Neuronal stem cell (in vitro differentiated cells): ENCODE results near the gene ELOVL7.
"Not testable (repeated sequence)": the region's sequence is repeated elsewhere in the genome, so short reads cannot be mapped to it uniquely, and the experiment has no call there.

ENCODE experiments used
- DNase-seq: peaks from one replicate; pipeline ENCODE4 v3.0.0-alpha.2; 2013; ENCODE audit warnings: low spot score
- H2AFZ ChIP-seq: one replicate; pipeline ENCODE4 v1.6.1; 2013; ENCODE audit warnings: mild to moderate bottlenecking, low read length, inconsistent platforms
- H2AK5ac ChIP-seq: 2 replicates; pipeline ENCODE4 v1.6.1; 2013; ENCODE audit warnings: low read depth, mild to moderate bottlenecking, inconsistent platforms, low read length, moderate library complexity, mixed read lengths
- H2BK120ac ChIP-seq: 2 replicates; pipeline ENCODE4 v1.6.1; 2013; ENCODE audit warnings: low read depth, mild to moderate bottlenecking, inconsistent platforms, low read length, moderate library complexity, mixed read lengths
- H2BK12ac ChIP-seq: one replicate; pipeline ENCODE4 v1.6.1; 2013; ENCODE audit warnings: low read length, inconsistent platforms
- H2BK15ac ChIP-seq: 2 replicates; pipeline ENCODE4 v1.6.1; 2013; ENCODE audit warnings: mild to moderate bottlenecking, low read length, inconsistent platforms, mixed read lengths
- H2BK5ac ChIP-seq: one replicate; pipeline ENCODE4 v1.6.1; 2013; ENCODE audit warnings: inconsistent platforms, mild to moderate bottlenecking, low read length, moderate library complexity
- H3K14ac ChIP-seq: one replicate; pipeline ENCODE4 v1.6.1; 2013; ENCODE audit warnings: low read length, inconsistent platforms
- H3K18ac ChIP-seq: 2 replicates; pipeline ENCODE4 v1.6.1; 2013; ENCODE audit warnings: low read length, inconsistent platforms
- H3K23ac ChIP-seq: 2 replicates; pipeline ENCODE4 v1.6.1; 2013; ENCODE audit warnings: low read depth, mild to moderate bottlenecking, mixed read lengths, low read length, inconsistent platforms; ENCODE audit not compliant: poor library complexity
- H3K27ac ChIP-seq: replicated peaks from 3 replicates; pipeline ENCODE4 v1.5.1; 2013; ENCODE audit warnings: low read length, inconsistent platforms
- H3K27me3 ChIP-seq, 3 experiments: 2 replicates each; pipeline ENCODE4 v1.6.1; 2013; ENCODE audit warnings: low read length in 3 of 3, mild to moderate bottlenecking in 2 of 3, inconsistent platforms in 1 of 3, low read depth in 1 of 3, mixed read lengths in 1 of 3, moderate library complexity in 1 of 3; ENCODE audit not compliant: control insufficient read depth in 3 of 3, insufficient read depth in 3 of 3
- H3K36me3 ChIP-seq, 2 donors: replicated peaks in 1 of 2; 2 replicates each; pipeline ENCODE4 v1.6.1; 2013; ENCODE audit warnings: low read length in 2 of 2; ENCODE audit not compliant: control insufficient read depth in 2 of 2, insufficient read depth in 2 of 2
- H3K4ac ChIP-seq: 2 replicates; pipeline ENCODE4 v1.6.1; 2013; ENCODE audit warnings: inconsistent platforms, mild to moderate bottlenecking, low read length, moderate library complexity
- H3K4me1 ChIP-seq, 2 donors: 1 replicate in 1 of 2; 2 replicates in 1 of 2; pipeline ENCODE4 v1.6.1; 2013; ENCODE audit warnings: low read length in 2 of 2, low read depth in 1 of 2; ENCODE audit not compliant: control insufficient read depth in 2 of 2, insufficient read depth in 1 of 2
- H3K4me2 ChIP-seq: one replicate; pipeline ENCODE4 v1.6.1; 2013; ENCODE audit warnings: mild to moderate bottlenecking, low read length, inconsistent platforms; ENCODE audit not compliant: insufficient read depth, poor library complexity, severe bottlenecking
- H3K4me3 ChIP-seq, 2 donors: 2 replicates each; pipeline ENCODE4 v1.5.1; 2013; ENCODE audit warnings: low read length in 2 of 2, mild to moderate bottlenecking in 2 of 2, inconsistent platforms in 1 of 2, moderate library complexity in 1 of 2
- H3K79me1 ChIP-seq: one replicate; pipeline ENCODE4 v1.6.1; 2013; ENCODE audit warnings: low read depth, mild to moderate bottlenecking, inconsistent platforms, low read length, moderate library complexity
- H3K9ac ChIP-seq: one replicate; pipeline ENCODE4 v1.6.1; 2013; ENCODE audit warnings: mild to moderate bottlenecking, low read depth, low read length, inconsistent platforms; ENCODE audit not compliant: poor library complexity
- H3K9me3 ChIP-seq, 2 donors: replicated peaks in 1 of 2; 2 replicates each; pipeline versions ENCODE3 to v1.6.1; 2013; ENCODE audit warnings: low read length in 2 of 2, mild to moderate bottlenecking in 2 of 2, inconsistent platforms in 1 of 2, low read depth in 1 of 2, mixed read lengths in 1 of 2, moderate library complexity in 1 of 2; ENCODE audit not compliant: control insufficient read depth in 2 of 2, insufficient read depth in 1 of 2
- H4K8ac ChIP-seq: one replicate; pipeline ENCODE4 v1.6.1; 2013; ENCODE audit warnings: low read depth, mild to moderate bottlenecking, inconsistent platforms, low read length, moderate library complexity
- H4K91ac ChIP-seq: one replicate; pipeline ENCODE4 v1.6.1; 2013; ENCODE audit warnings: low read length, low read depth, mild to moderate bottlenecking, inconsistent platforms; ENCODE audit not compliant: poor library complexity
- WGBS, 2 donors: extraction: QIAGEN DNeasy Blood & Tissue Kit; methylation state at CpG; one replicate each; pipeline ENCODE4 v1.1.7; 2013; ENCODE audit warnings: missing lambda C conversion rate in 2 of 2, mixed read lengths in 1 of 2; ENCODE audit not compliant: insufficient read length in 2 of 2, insufficient replicate concordance in 1 of 2; ENCODE audit errors: extremely low coverage in 2 of 2; 5-methylcytosine and 5-hydroxymethylcytosine counted together

The ELOVL7 gene

GRCh38 chr5:60712950-60713349 lies 131.1 kb downstream of the ELOVL7 start:
- Histone ChIP-seq H4K8ac (no peak overlapping the region), H2AK5ac (no peak overlapping the region), H3K27ac (no peak overlapping the region), H2BK12ac (no peak overlapping the region), H2BK120ac (no peak overlapping the region), H2AFZ (no peak overlapping the region), H3K9ac (no peak overlapping the region), H3K9me3 (no peaks in the 10 kb centered on the region), H3K4me3 (no peak overlapping the region), H3K14ac (no peak overlapping the region), H2BK5ac (no peak overlapping the region), H3K18ac (no peak overlapping the region), H3K27me3 (no peaks in the 10 kb centered on the region), H4K91ac (no peak overlapping the region), H3K79me1 (no peaks in the 10 kb centered on the region), H3K4ac (no peak overlapping the region), H3K23ac (no peak overlapping the region), H3K36me3 (no peaks in the 10 kb centered on the region), H3K4me2 (no peak overlapping the region), H3K4me1 (no peaks in the 10 kb centered on the region), H2BK15ac (no peak overlapping the region)
- DNase-seq = no peak
- WGBS, 2 donors = no CpG with 5 or more reads among the region's 5 CpGs

GRCh38 chr5:60711892-60712291 lies 132.2 kb downstream of the ELOVL7 start:
- not testable (repeated sequence) for H3K27ac ChIP-seq, H3K36me3 ChIP-seq, H2BK15ac ChIP-seq, DNase-seq, H3K14ac ChIP-seq, H3K18ac ChIP-seq, H3K4me2 ChIP-seq, H2BK5ac ChIP-seq, H3K4me1 ChIP-seq, H3K23ac ChIP-seq, H3K4me3 ChIP-seq, H4K91ac ChIP-seq, H2BK12ac ChIP-seq, H4K8ac ChIP-seq, H3K4ac ChIP-seq, H2BK120ac ChIP-seq, H3K79me1 ChIP-seq, H3K9me3 ChIP-seq, H2AK5ac ChIP-seq, H3K27me3 ChIP-seq, H2AFZ ChIP-seq, H3K9ac ChIP-seq
- no CpG with 5 or more reads among the region's 3 CpGs for WGBS, 2 donors

- H3K36me3 ChIP-seq = no peaks in the 10 kb centered on the region
- H3K23ac ChIP-seq = no peak overlapping the region
- H3K27me3 ChIP-seq = no peaks in the 10 kb centered on the region
- no peak overlapping the region for H3K27ac ChIP-seq
- WGBS, 2 donors = no CpG with 5 or more reads among the region's 3 CpGs
- no peak overlapping the region for H3K14ac ChIP-seq
- DNase-seq = no peak
- H2BK12ac ChIP-seq = no peak overlapping the region
- no peaks in the 10 kb centered on the region for H3K9me3 ChIP-seq
- H3K4me3 ChIP-seq = no peak overlapping the region
- H2BK5ac ChIP-seq = no peak overlapping the region
- H3K79me1 ChIP-seq = no peaks in the 10 kb centered on the region
- H3K18ac ChIP-seq = no peak overlapping the region
- no peak overlapping the region for H2AK5ac ChIP-seq
- H4K8ac ChIP-seq = no peak overlapping the region
- H3K4ac ChIP-seq = no peak overlapping the region
- no peak overlapping the region for H2BK120ac ChIP-seq
- no peak overlapping the region for H3K9ac ChIP-seq
- H3K4me2 ChIP-seq = no peak overlapping the region
- H3K4me1 ChIP-seq = no peaks in the 10 kb centered on the region
- H4K91ac ChIP-seq = no peak overlapping the region
- no peak overlapping the region for H2AFZ ChIP-seq
- H2BK15ac ChIP-seq = no peak overlapping the region
Observed at GRCh38 chr5:60710362-60710761, 133.7 kb downstream of the ELOVL7 start.

GRCh38 chr5:60705144-60705543 lies 138.9 kb downstream of the ELOVL7 start:
- Histone ChIP-seq H4K91ac (no peak overlapping the region), H3K18ac (no peak overlapping the region), H3K4me3 (no peak overlapping the region), H3K4ac (no peak overlapping the region), H2BK120ac (no peak overlapping the region), H4K8ac (no peak overlapping the region), H3K27ac (no peak overlapping the region), H2BK15ac (no peak overlapping the region), H3K9me3 (no peaks in the 10 kb centered on the region), H3K79me1 (no peaks in the 10 kb centered on the region), H2AK5ac (no peak overlapping the region), H3K4me1 (peaks cover 0 to 3% of the 10 kb centered on the region in 2 donors), H3K23ac (no peak overlapping the region), H3K14ac (no peak overlapping the region), H2BK5ac (no peak overlapping the region), H3K27me3 (peaks cover 0 to 11% (median 0%) of the 10 kb centered on the region in 3 experiments), H2AFZ (no peak overlapping the region), H3K9ac (no peak overlapping the region), H2BK12ac (no peak overlapping the region), H3K36me3 (no peaks in the 10 kb centered on the region), H3K4me2 (no peak overlapping the region)
- DNase-seq = no peak
